Measurements from ENCODE around the gene AFF3.
"Not testable (repeated sequence)": the region's sequence is repeated elsewhere in the genome, so short reads cannot be mapped to it uniquely, and the experiment has no call there.

AFF3 gene

GRCh38 chr2:100091807-100092206 lies 50.6 kb downstream of the AFF3 start:
- H3K36me3 ChIP-seq (replicated peaks); H3K9me3 ChIP-seq; H3K4me1 ChIP-seq; DNase-seq (ENCODE audit: low spot score in 2 of 2); H3K27me3 ChIP-seq (ENCODE audit: low read depth); H3K4me3 ChIP-seq; in situ Hi-C loops (cut with MboI; ENCODE audit: low sequenced_read_pairs): not testable (repeated sequence)

GRCh38 chr2:100085744-100086143 lies 56.6 kb downstream of the AFF3 start:
- H3K36me3 ChIP-seq (replicated peaks); H3K9me3 ChIP-seq; DNase-seq (ENCODE audit: low spot score in 2 of 2); H3K4me3 ChIP-seq; H3K27me3 ChIP-seq (ENCODE audit: low read depth); in situ Hi-C loops (cut with MboI; ENCODE audit: low sequenced_read_pairs); H3K4me1 ChIP-seq: not testable (repeated sequence)

GRCh38 chr2:100083421-100084216 lies 58.8 kb downstream of the AFF3 start:
- H3K9me3 ChIP-seq; H3K4me1 ChIP-seq; in situ Hi-C loops (cut with MboI; ENCODE audit: low sequenced_read_pairs); H3K27me3 ChIP-seq (ENCODE audit: low read depth); H3K4me3 ChIP-seq; H3K36me3 ChIP-seq (replicated peaks); DNase-seq (ENCODE audit: low spot score in 2 of 2): not testable (repeated sequence)

GRCh38 chr2:100082302-100082978 lies 60.0 kb downstream of the AFF3 start:
- H3K9me3 ChIP-seq; H3K4me3 ChIP-seq; H3K4me1 ChIP-seq; in situ Hi-C loops (cut with MboI; ENCODE audit: low sequenced_read_pairs); H3K36me3 ChIP-seq (replicated peaks); DNase-seq (ENCODE audit: low spot score in 2 of 2); H3K27me3 ChIP-seq (ENCODE audit: low read depth): not testable (repeated sequence)

GRCh38 chr2:100077935-100078334 lies 64.5 kb downstream of the AFF3 start:
- no peak for DNase-seq (ENCODE audit: low spot score in 2 of 2)
- Histone ChIP-seq H3K9me3 (no peaks in the 10 kb centered on the region), H3K36me3 (replicated peaks) (no peaks in the 10 kb centered on the region), H3K4me1 (no peaks in the 10 kb centered on the region), H3K4me3 (no peak overlapping the region), H3K27me3 (ENCODE audit: low read depth) (peaks cover 3% of the 10 kb centered on the region; the same call in 1 of the 2 replicates)
- in situ Hi-C loops (cut with MboI; ENCODE audit: low sequenced_read_pairs) = no loop called here

GRCh38 chr2:100077456-100077855 lies 64.9 kb downstream of the AFF3 start:
- no peaks in the 10 kb centered on the region for H3K36me3 ChIP-seq (replicated peaks)
- DNase-seq (ENCODE audit: low spot score in 2 of 2) = no peak
- peaks cover 3% of the 10 kb centered on the region; the same call in 1 of the 2 replicates for H3K27me3 ChIP-seq (ENCODE audit: low read depth)
- in situ Hi-C loops (cut with MboI; ENCODE audit: low sequenced_read_pairs) = no loop called here
- H3K9me3 ChIP-seq = no peaks in the 10 kb centered on the region
- H3K4me1 ChIP-seq = no peaks in the 10 kb centered on the region
- no peak overlapping the region for H3K4me3 ChIP-seq

- in situ Hi-C loops (cut with MboI; ENCODE audit: low sequenced_read_pairs) = no loop called here
- Histone ChIP-seq H3K4me3 (no peak overlapping the region), H3K4me1 (no peaks in the 10 kb centered on the region), H3K27me3 (ENCODE audit: low read depth) (peaks cover 3% of the 10 kb centered on the region; the same call in 1 of the 2 replicates), H3K36me3 (replicated peaks) (no peaks in the 10 kb centered on the region), H3K9me3 (no peaks in the 10 kb centered on the region)
- no peak for DNase-seq (ENCODE audit: low spot score in 2 of 2)
Observed at GRCh38 chr2:100075532-100075931, 66.9 kb downstream of the AFF3 start.

- no peaks in the 10 kb centered on the region for H3K9me3 ChIP-seq
- in situ Hi-C loops (cut with MboI; ENCODE audit: low sequenced_read_pairs) = no loop called here
- DNase-seq (ENCODE audit: low spot score in 2 of 2) = no peak
- no peaks in the 10 kb centered on the region for H3K36me3 ChIP-seq (replicated peaks)
- H3K4me3 ChIP-seq = no peak overlapping the region
- peaks cover 3% of the 10 kb centered on the region; the same call in 1 of the 2 replicates for H3K27me3 ChIP-seq (ENCODE audit: low read depth)
- H3K4me1 ChIP-seq = no peaks in the 10 kb centered on the region
Observed at GRCh38 chr2:100073110-100073509, 69.3 kb downstream of the AFF3 start.

GRCh38 chr2:100072503-100072902 lies 69.9 kb downstream of the AFF3 start:
- in situ Hi-C loops (cut with MboI; ENCODE audit: low sequenced_read_pairs) = no loop called here
- peaks cover 3% of the 10 kb centered on the region; the same call in 1 of the 2 replicates for H3K27me3 ChIP-seq (ENCODE audit: low read depth)
- no peaks in the 10 kb centered on the region for H3K36me3 ChIP-seq (replicated peaks)
- no peaks in the 10 kb centered on the region for H3K4me1 ChIP-seq
- H3K4me3 ChIP-seq = no peak overlapping the region
- no peak for DNase-seq (ENCODE audit: low spot score in 2 of 2)
- no peaks in the 10 kb centered on the region for H3K9me3 ChIP-seq

- Histone ChIP-seq H3K4me1 (no peaks in the 10 kb centered on the region), H3K27me3 (ENCODE audit: low read depth) (peaks cover 3% of the 10 kb centered on the region; the same call in 1 of the 2 replicates), H3K4me3 (no peak overlapping the region), H3K36me3 (replicated peaks) (no peaks in the 10 kb centered on the region), H3K9me3 (no peaks in the 10 kb centered on the region)
- DNase-seq (ENCODE audit: low spot score in 2 of 2) = no peak
- in situ Hi-C loops (cut with MboI; ENCODE audit: low sequenced_read_pairs) = no loop called here
Observed at GRCh38 chr2:100071335-100072043, 70.9 kb downstream of the AFF3 start.

GRCh38 chr2:100070078-100070477 lies 72.3 kb downstream of the AFF3 start:
- DNase-seq (ENCODE audit: low spot score in 2 of 2) = no peak
- peaks cover 2% of the 10 kb centered on the region for H3K4me1 ChIP-seq
- no peaks in the 10 kb centered on the region for H3K36me3 ChIP-seq (replicated peaks)
- in situ Hi-C loops (cut with MboI; ENCODE audit: low sequenced_read_pairs) = no loop called here
- peaks cover under 1% of the 10 kb centered on the region; the same call in 1 of the 2 replicates for H3K27me3 ChIP-seq (ENCODE audit: low read depth)
- H3K9me3 ChIP-seq = no peaks in the 10 kb centered on the region
- no peak overlapping the region for H3K4me3 ChIP-seq

- H3K4me1 ChIP-seq = peaks cover 8% of the 10 kb centered on the region
- no peaks in the 10 kb centered on the region for H3K9me3 ChIP-seq
- H3K36me3 ChIP-seq (replicated peaks) = no peaks in the 10 kb centered on the region
- in situ Hi-C loops (cut with MboI; ENCODE audit: low sequenced_read_pairs) = no loop called here
- no peak for DNase-seq (ENCODE audit: low spot score in 2 of 2)
- no peak overlapping the region for H3K4me3 ChIP-seq
- peaks cover 3% of the 10 kb centered on the region; the same call in 1 of the 2 replicates for H3K27me3 ChIP-seq (ENCODE audit: low read depth)
Observed at GRCh38 chr2:100068395-100068794, 74.0 kb downstream of the AFF3 start.

GRCh38 chr2:100067784-100068183 lies 74.6 kb downstream of the AFF3 start:
- DNase-seq (ENCODE audit: low spot score in 2 of 2) = no peak
- no peaks in the 10 kb centered on the region for H3K36me3 ChIP-seq (replicated peaks)
- H3K9me3 ChIP-seq = no peaks in the 10 kb centered on the region
- peaks cover 8% of the 10 kb centered on the region for H3K4me1 ChIP-seq
- H3K27me3 ChIP-seq (ENCODE audit: low read depth) = peaks cover 3% of the 10 kb centered on the region; the same call in 1 of the 2 replicates
- in situ Hi-C loops (cut with MboI; ENCODE audit: low sequenced_read_pairs) = no loop called here
- H3K4me3 ChIP-seq = no peak overlapping the region

GRCh38 chr2:100066856-100067255 lies 75.5 kb downstream of the AFF3 start:
- no peak for DNase-seq (ENCODE audit: low spot score in 2 of 2)
- H3K9me3 ChIP-seq = no peaks in the 10 kb centered on the region
- no peak overlapping the region for H3K4me3 ChIP-seq
- H3K27me3 ChIP-seq (ENCODE audit: low read depth) = peaks cover 3% of the 10 kb centered on the region; the same call in 1 of the 2 replicates
- in situ Hi-C loops (cut with MboI; ENCODE audit: low sequenced_read_pairs) = no loop called here
- H3K36me3 ChIP-seq (replicated peaks) = no peaks in the 10 kb centered on the region
- peaks cover 8% of the 10 kb centered on the region for H3K4me1 ChIP-seq

All from HAP-1 (cell line).